Measurements from ENCODE around the gene YKT6.

YKT6 gene

GRCh38 chr7:44186736-44187135, 14.0 kb upstream of the YKT6 start:
- TF ChIP-seq CTCF (IDR thresholded peaks at IDR 0.05; ENCODE audit: borderline replicate concordance, control extremely low read depth, extremely low read depth, insufficient read depth, missing control alignments): no peak
- no peak for DNase-seq (ENCODE audit: low spot score)
- in situ Hi-C loops (cut with MboI; ENCODE audit: low sequenced_read_pairs, unreplicated experiment): no loop called here

- in situ Hi-C loops (cut with MboI; ENCODE audit: low sequenced_read_pairs, unreplicated experiment): no loop called here
- no peak for DNase-seq (ENCODE audit: low spot score)
- TF ChIP-seq CTCF (IDR thresholded peaks at IDR 0.05; ENCODE audit: borderline replicate concordance, control extremely low read depth, extremely low read depth, insufficient read depth, missing control alignments): no peak
These were observed 13.0 kb upstream of the YKT6 start for GRCh38 chr7:44187636-44188416.

- in situ Hi-C loops (cut with MboI; ENCODE audit: low sequenced_read_pairs, unreplicated experiment): no loop called here
- no peak for DNase-seq (ENCODE audit: low spot score)
- no peak for TF ChIP-seq CTCF (IDR thresholded peaks at IDR 0.05; ENCODE audit: borderline replicate concordance, control extremely low read depth, extremely low read depth, insufficient read depth, missing control alignments)
These were observed 12.1 kb upstream of the YKT6 start for GRCh38 chr7:44188480-44189225.

GRCh38 chr7:44189286-44189992, 11.3 kb upstream of the YKT6 start, which contains the start of gene GCK:
Gene GCK (minus strand): TSS chr7:44189439. CDS start chr7:44188953, 486 bp downstream.
- in situ Hi-C loops (cut with MboI; ENCODE audit: low sequenced_read_pairs, unreplicated experiment): no loop called here

GRCh38 chr7:44189993-44190872, 10.5 kb upstream of the YKT6 start:
- TF ChIP-seq CTCF (IDR thresholded peaks at IDR 0.05; ENCODE audit: borderline replicate concordance, control extremely low read depth, extremely low read depth, insufficient read depth, missing control alignments): no peak
- in situ Hi-C loops (cut with MboI; ENCODE audit: low sequenced_read_pairs, unreplicated experiment): no loop called here

More at GRCh38 chr7:44189286-44189992, 11.3 kb upstream of the YKT6 start, which contains the start of gene GCK:
- no peak for TF ChIP-seq CTCF (IDR thresholded peaks at IDR 0.05; ENCODE audit: borderline replicate concordance, control extremely low read depth, extremely low read depth, insufficient read depth, missing control alignments)
- DNase-seq (ENCODE audit: low spot score): no peak

More at GRCh38 chr7:44189993-44190872, 10.5 kb upstream of the YKT6 start:
- no peak for DNase-seq (ENCODE audit: low spot score)
